Measurements from ENCODE around the gene CDC42BPA.
"Not testable (repeated sequence)": the region's sequence is repeated elsewhere in the genome, so short reads cannot be mapped to it uniquely, and the experiment has no call there.

CDC42BPA gene

GRCh38 chr1:227318016-227318852 lies at the start of gene CDC42BPA:
CDC42BPA (minus strand) TSS chr1:227318492; CDS start chr1:227317182, 1,310 bp downstream.
- DNase-seq (ENCODE audit: low read depth in 2 of 2) = peak in 1 of 2 donors; percentile 17

GRCh38 chr1:227368009-227368408 lies 49.7 kb upstream of the CDC42BPA start:
- DNase-seq (ENCODE audit: low read depth in 2 of 2) = no peak

- DNase-seq (ENCODE audit: low read depth in 2 of 2) = no peak
These were observed 47.5 kb upstream of the CDC42BPA start for GRCh38 chr1:227365473-227366431.

GRCh38 chr1:227364657-227365056 lies 46.4 kb upstream of the CDC42BPA start:
- DNase-seq (ENCODE audit: low read depth in 2 of 2) = no peak

GRCh38 chr1:227363825-227364224 lies 45.5 kb upstream of the CDC42BPA start:
- DNase-seq (ENCODE audit: low read depth in 2 of 2) = no peak

- DNase-seq (ENCODE audit: low read depth in 2 of 2) = no peak
These were observed 43.7 kb upstream of the CDC42BPA start for GRCh38 chr1:227362039-227362438.

GRCh38 chr1:227357927-227358302 lies 39.6 kb upstream of the CDC42BPA start:
- DNase-seq (ENCODE audit: low read depth in 2 of 2) = no peak

- no peak for DNase-seq (ENCODE audit: low read depth in 2 of 2)
These were observed 39.1 kb upstream of the CDC42BPA start for GRCh38 chr1:227357171-227357926.

GRCh38 chr1:227356620-227357146 lies 38.4 kb upstream of the CDC42BPA start:
- no peak for DNase-seq (ENCODE audit: low read depth in 2 of 2)

- no peak for DNase-seq (ENCODE audit: low read depth in 2 of 2)
These were observed 37.4 kb upstream of the CDC42BPA start for GRCh38 chr1:227355542-227356245.

- no peak for DNase-seq (ENCODE audit: low read depth in 2 of 2)
These were observed 34.9 kb upstream of the CDC42BPA start for GRCh38 chr1:227353186-227353585.

- DNase-seq (ENCODE audit: low read depth in 2 of 2) = not testable (repeated sequence)
These were observed 33.9 kb upstream of the CDC42BPA start for GRCh38 chr1:227352164-227352563.

GRCh38 chr1:227351443-227351842 lies 33.2 kb upstream of the CDC42BPA start:
- no peak for DNase-seq (ENCODE audit: low read depth in 2 of 2)

- no peak for DNase-seq (ENCODE audit: low read depth in 2 of 2)
These were observed 31.7 kb upstream of the CDC42BPA start for GRCh38 chr1:227349967-227350366.

GRCh38 chr1:227343727-227344551 lies 25.6 kb upstream of the CDC42BPA start:
- DNase-seq (ENCODE audit: low read depth in 2 of 2) = no peak

- no peak for DNase-seq (ENCODE audit: low read depth in 2 of 2)
These were observed 24.9 kb upstream of the CDC42BPA start for GRCh38 chr1:227343206-227343605.

- DNase-seq (ENCODE audit: low read depth in 2 of 2) = no peak
These were observed 24.0 kb upstream of the CDC42BPA start for GRCh38 chr1:227342075-227342829.

- not testable (repeated sequence) for DNase-seq (ENCODE audit: low read depth in 2 of 2)
These were observed 17.8 kb upstream of the CDC42BPA start for GRCh38 chr1:227336136-227336535.

All from activated CD4-positive, alpha-beta T cell treated with anti-CD3 and anti-CD28 coated beads for 24 hours (primary cell).